Rectal smooth muscle tissue (tissue), 1 donor: Measurements from ENCODE around the gene DCC.
"Not testable (repeated sequence)": the region's sequence is repeated elsewhere in the genome, so short reads cannot be mapped to it uniquely, and the experiment has no call there.

ENCODE experiments used
- H3K27ac ChIP-seq: one replicate; pipeline ENCODE4 v1.7.0; 2013; ENCODE audit warnings: low read depth, low read length, inconsistent platforms
- H3K27me3 ChIP-seq: one replicate; pipeline ENCODE4 v1.7.0; 2013; ENCODE audit warnings: low read length; ENCODE audit not compliant: control insufficient read depth, insufficient read depth
- H3K36me3 ChIP-seq: one replicate; pipeline ENCODE4 v1.7.0; 2013; ENCODE audit warnings: low read length; ENCODE audit not compliant: control insufficient read depth, insufficient read depth
- H3K4me1 ChIP-seq: one replicate; pipeline ENCODE4 v1.7.0; 2013; ENCODE audit warnings: low read length; ENCODE audit not compliant: control insufficient read depth, insufficient read depth
- H3K4me3 ChIP-seq: one replicate; pipeline ENCODE4 v1.7.0; 2013; ENCODE audit warnings: low read length
- H3K9ac ChIP-seq: one replicate; pipeline ENCODE4 v1.7.0; 2013; ENCODE audit warnings: low read length

The DCC gene

GRCh38 chr18:52363861-52364260 is 23.9 kb downstream of the DCC start:
- Histone ChIP-seq H3K27ac (no peak overlapping the region), H3K27me3 (no peaks in the 10 kb centered on the region), H3K36me3 (no peaks in the 10 kb centered on the region), H3K4me1 (no peaks in the 10 kb centered on the region), H3K9ac (no peak overlapping the region), H3K4me3 (no peak overlapping the region)

- H3K4me1 ChIP-seq, H3K9ac ChIP-seq, H3K27ac ChIP-seq, H3K27me3 ChIP-seq, H3K36me3 ChIP-seq, H3K4me3 ChIP-seq: not testable (repeated sequence)
Measured at GRCh38 chr18:52366851-52367250, 26.9 kb downstream of the DCC start.

GRCh38 chr18:52367953-52368742 is 28.2 kb downstream of the DCC start:
- Histone ChIP-seq H3K27ac (no peak overlapping the region), H3K36me3 (no peaks in the 10 kb centered on the region), H3K4me1 (no peaks in the 10 kb centered on the region), H3K27me3 (no peaks in the 10 kb centered on the region), H3K4me3 (no peak overlapping the region), H3K9ac (no peak overlapping the region)

- Histone ChIP-seq H3K27me3 (no peaks in the 10 kb centered on the region), H3K27ac (no peak overlapping the region), H3K36me3 (no peaks in the 10 kb centered on the region), H3K4me3 (no peak overlapping the region), H3K4me1 (no peaks in the 10 kb centered on the region), H3K9ac (no peak overlapping the region)
Measured at GRCh38 chr18:52370841-52371240, 30.8 kb downstream of the DCC start.

GRCh38 chr18:52376104-52376503 is 36.1 kb downstream of the DCC start:
- Histone ChIP-seq H3K36me3 (no peaks in the 10 kb centered on the region), H3K4me1 (no peaks in the 10 kb centered on the region), H3K4me3 (no peak overlapping the region), H3K27ac (no peak overlapping the region), H3K9ac (no peak overlapping the region), H3K27me3 (no peaks in the 10 kb centered on the region)

DNA sequence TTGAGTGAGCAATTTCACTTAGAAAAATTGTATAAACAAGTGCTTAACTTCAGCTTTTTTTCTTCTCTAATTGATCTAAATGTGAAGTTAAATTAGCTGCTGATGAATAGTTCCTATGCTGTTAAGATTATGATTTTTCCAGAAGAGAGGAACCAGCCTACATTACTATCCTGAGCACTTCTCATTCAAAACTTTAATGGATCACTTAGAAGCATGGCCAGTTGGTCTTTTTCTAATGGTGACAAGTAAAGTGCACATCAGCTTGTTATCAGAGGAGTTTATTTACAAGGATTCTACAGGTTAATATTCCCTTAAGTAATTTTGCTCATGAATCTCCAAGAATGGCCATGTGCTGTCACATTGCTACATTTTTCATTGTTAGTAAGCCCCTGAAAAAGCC is 37.1 kb downstream of the DCC start:
- Histone ChIP-seq H3K36me3 (no peaks in the 10 kb centered on the region), H3K4me1 (no peaks in the 10 kb centered on the region), H3K27ac (no peak overlapping the region), H3K9ac (no peak overlapping the region), H3K4me3 (no peak overlapping the region), H3K27me3 (no peaks in the 10 kb centered on the region)

DNA sequence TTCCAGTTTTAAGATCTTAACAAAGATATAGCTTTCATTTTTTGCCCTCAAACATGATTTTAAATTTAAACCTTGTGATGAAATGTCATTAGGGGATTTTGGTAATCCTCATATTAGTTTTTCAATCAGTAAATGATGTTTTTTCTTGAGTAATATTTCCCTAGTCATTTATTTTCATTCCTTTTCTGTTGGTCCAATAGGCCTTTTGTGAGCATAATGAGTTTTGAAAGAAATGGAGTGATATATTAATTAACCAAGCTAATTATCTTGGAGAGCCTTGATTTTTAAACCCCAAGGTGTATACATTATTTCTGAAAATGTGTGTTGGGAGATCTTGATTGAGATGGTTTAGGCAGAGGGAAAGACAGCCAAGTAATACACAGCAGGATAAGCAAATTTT is 46.3 kb downstream of the DCC start:
- Histone ChIP-seq H3K9ac (no peak overlapping the region), H3K27ac (no peak overlapping the region), H3K4me3 (no peak overlapping the region), H3K27me3 (no peaks in the 10 kb centered on the region), H3K4me1 (no peaks in the 10 kb centered on the region), H3K36me3 (no peaks in the 10 kb centered on the region)

DNA sequence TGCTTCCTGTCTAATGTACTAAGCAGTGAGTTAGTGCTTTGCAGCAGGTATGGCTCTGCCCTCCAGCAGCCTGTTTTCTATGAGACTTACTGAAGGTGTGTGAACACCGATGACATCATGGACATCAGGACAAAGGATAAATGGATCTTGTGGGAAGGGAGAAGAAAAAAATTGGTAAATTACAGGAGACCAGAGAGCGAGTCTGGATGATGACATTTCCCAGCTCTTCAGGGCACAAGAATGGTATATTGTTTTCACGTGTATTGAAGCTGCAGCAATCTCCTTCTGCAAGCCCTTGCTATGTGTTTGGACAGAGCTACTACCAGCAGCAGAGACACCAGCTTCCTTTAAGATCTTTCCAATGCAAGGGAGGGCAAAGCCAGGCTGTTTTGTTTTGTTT is 47.2 kb downstream of the DCC start:
- H3K4me1 ChIP-seq = no peaks in the 10 kb centered on the region
- H3K27me3 ChIP-seq = no peaks in the 10 kb centered on the region
- no peak overlapping the region for H3K27ac ChIP-seq
- H3K9ac ChIP-seq = no peak overlapping the region
- no peak overlapping the region for H3K4me3 ChIP-seq
- H3K36me3 ChIP-seq = no peaks in the 10 kb centered on the region

- no peak overlapping the region for H3K9ac ChIP-seq
- H3K27ac ChIP-seq = no peak overlapping the region
- no peak overlapping the region for H3K4me3 ChIP-seq
Measured at GRCh38 chr18:52391810-52392559, 52.0 kb downstream of the DCC start.

DNA sequence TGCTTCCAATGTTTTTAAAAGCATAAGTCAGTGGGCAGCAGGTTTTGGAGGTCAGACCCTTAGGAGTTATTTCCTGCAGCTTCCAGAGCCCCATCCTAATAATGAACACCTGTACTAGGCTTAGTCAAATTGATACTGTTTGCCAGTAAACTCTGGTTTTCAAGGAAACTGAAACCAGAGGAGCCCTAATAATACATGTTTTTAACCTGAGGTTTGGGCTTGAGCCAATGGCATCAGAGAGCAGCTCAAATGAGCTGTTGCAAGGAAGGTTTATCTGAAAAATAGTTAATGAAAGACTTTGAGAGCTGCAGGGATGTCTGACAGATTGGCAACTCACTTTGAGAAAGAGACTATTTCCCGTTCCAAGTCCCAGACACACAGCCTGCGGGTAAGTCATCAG is 54.6 kb downstream of the DCC start:
- no peak overlapping the region for H3K9ac ChIP-seq
- no peak overlapping the region for H3K4me3 ChIP-seq
- no peak overlapping the region for H3K27ac ChIP-seq

More at GRCh38 chr18:52391810-52392559, 52.0 kb downstream of the DCC start:
- Histone ChIP-seq H3K27me3 (no peaks in the 10 kb centered on the region), H3K36me3 (no peaks in the 10 kb centered on the region), H3K4me1 (no peaks in the 10 kb centered on the region)

DNA sequence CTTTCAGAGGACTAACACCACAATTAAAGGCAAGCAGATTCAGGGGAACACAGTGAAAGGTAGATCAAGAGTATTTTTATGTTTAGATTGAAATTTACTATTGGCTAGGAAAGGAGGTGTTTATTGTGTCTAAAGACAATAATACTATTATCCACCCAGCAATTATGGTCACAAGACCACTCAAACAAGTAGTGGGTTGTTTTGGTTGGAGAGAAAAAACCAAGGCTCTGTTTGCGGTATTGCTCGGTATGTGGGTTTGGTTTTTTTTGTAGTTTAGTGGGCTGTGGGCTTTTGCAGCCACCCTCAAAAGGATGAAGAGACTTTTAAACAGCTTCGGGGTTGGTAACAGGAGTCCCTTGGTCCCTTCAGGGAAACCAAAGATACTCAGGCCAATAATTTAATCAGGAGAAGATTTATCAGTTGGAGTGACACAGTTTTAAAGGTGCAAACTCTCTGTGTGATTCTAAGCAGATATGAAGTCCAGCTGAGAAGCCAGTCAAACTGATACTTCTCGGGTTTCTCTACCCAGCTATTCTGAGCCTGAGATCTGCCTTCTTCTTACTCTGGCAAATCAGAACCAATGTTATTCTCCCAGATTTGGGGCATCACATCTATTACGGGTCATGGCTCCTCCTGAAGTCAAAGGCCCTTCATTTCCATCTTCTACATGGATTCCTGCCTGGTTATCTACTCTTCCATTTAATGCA is 55.3 kb downstream of the DCC start:
- Histone ChIP-seq H3K4me3 (no peak overlapping the region), H3K27ac (no peak overlapping the region), H3K36me3 (no peaks in the 10 kb centered on the region), H3K4me1 (no peaks in the 10 kb centered on the region), H3K9ac (no peak overlapping the region), H3K27me3 (no peaks in the 10 kb centered on the region)

More for the DNA sequence above, 54.6 kb downstream of the DCC start:
- Histone ChIP-seq H3K36me3 (no peaks in the 10 kb centered on the region), H3K4me1 (no peaks in the 10 kb centered on the region), H3K27me3 (no peaks in the 10 kb centered on the region)

DNA sequence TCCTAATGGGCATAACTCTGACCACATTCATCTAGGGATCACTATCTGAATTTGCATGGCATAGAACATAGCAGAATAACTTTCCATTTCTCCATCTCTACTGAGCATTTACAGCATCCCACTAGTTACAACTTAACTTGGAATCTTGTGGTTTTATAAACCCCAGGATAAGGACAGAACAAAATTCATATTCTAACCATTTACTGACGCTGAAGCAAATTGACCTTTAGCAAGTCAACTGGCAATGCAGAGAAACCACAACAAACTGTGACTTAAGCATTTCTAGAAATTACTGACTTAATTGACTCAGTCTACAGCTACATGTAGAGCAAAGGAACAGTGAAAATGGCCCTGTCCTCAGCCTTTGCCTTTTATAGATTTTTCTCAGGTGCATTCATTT is 61.2 kb downstream of the DCC start:
- no peak overlapping the region for H3K9ac ChIP-seq

More for the DNA sequence above, 61.2 kb downstream of the DCC start:
- no peaks in the 10 kb centered on the region for H3K27me3 ChIP-seq
- H3K4me3 ChIP-seq = no peak overlapping the region
- no peaks in the 10 kb centered on the region for H3K36me3 ChIP-seq
- no peak overlapping the region for H3K27ac ChIP-seq
- H3K4me1 ChIP-seq = no peaks in the 10 kb centered on the region
